Endothelial cell of umbilical vein (primary cell): Measurements from ENCODE around the gene TBCE. TPM values are rescaled to one million over a fixed set of nuclear protein-coding genes. Genes with fewer than 3 reads are reported as not detected.

ENCODE experiments used
- Bru-seq: library from RNA; stranded (reverse); fragments of 400-500 nt; gene quantifications from one replicate; lab custom pipeline; 2021; lab: Mats Ljungman, UMichigan
- BruChase-seq, 2 experiments: library from RNA; stranded (reverse); fragments of 400-500 nt; gene quantifications; one replicate each; lab custom pipeline; 2021; lab: Mats Ljungman, UMichigan
- BruUV-seq: library from RNA; stranded (reverse); fragments of 400-500 nt; replicated peaks from 2 replicates; lab custom pipeline; 2021; lab: Mats Ljungman, UMichigan
- CTCF ChIA-PET: fragments of 300-600, 350-600 bp; sonication (Branson Sonifier 250); formaldehyde crosslinking; loops from one replicate; lab custom pipeline; 2021; ENCODE audit warnings: antibody characterized with exemption, inconsistent platforms; lab: Charles Lee
- POLR2A ChIA-PET: fragments of 300-600, 350-600 bp; sonication (Branson Sonifier 250); formaldehyde crosslinking; loops from one replicate; lab custom pipeline; 2021; ENCODE audit warnings: antibody characterized with exemption, inconsistent platforms; lab: Charles Lee
- DNase-seq: peaks from one replicate; pipeline ENCODE4 v3.0.0-alpha.2; 2011; ENCODE audit warnings: low read depth, low spot score
- FAIRE-seq: peaks from 2 replicates; lab custom pipeline; 2011; peaks lifted over from hg19 to GRCh38; lab: Jason Lieb, UNC
- H2AFZ ChIP-seq: 2 replicates; pipeline ENCODE4 v1.6.0; 2012; ENCODE audit warnings: low read depth, low read length, control low read depth, inconsistent platforms
- H3K27ac ChIP-seq: 2 replicates; pipeline ENCODE4 v1.5.1; 2011; ENCODE audit warnings: low read depth, mild to moderate bottlenecking, control low read depth, low read length, moderate library complexity; ENCODE audit not compliant: insufficient read depth
- H3K27me3 ChIP-seq, 2 experiments: 2 replicates each; pipeline versions ENCODE4 v1.6.0 to v1.6.1; 2011; ENCODE audit warnings: low read length in 2 of 2, mixed read lengths in 1 of 2; ENCODE audit not compliant: control insufficient read depth in 2 of 2, insufficient read depth in 2 of 2
- H3K36me3 ChIP-seq, 2 experiments: 2 replicates in 1 of 2; 3 replicates in 1 of 2; pipeline ENCODE4 v1.5.1; 2011; ENCODE audit warnings: low read length in 2 of 2, mild to moderate bottlenecking in 1 of 2, moderate library complexity in 1 of 2; ENCODE audit not compliant: control insufficient read depth in 2 of 2, insufficient read depth in 2 of 2; ENCODE audit errors: extremely low read depth in 1 of 2
- H3K4me1 ChIP-seq: 3 replicates; pipeline ENCODE4 v1.5.1; 2011; ENCODE audit warnings: mild to moderate bottlenecking, low read length; ENCODE audit not compliant: control insufficient read depth, insufficient read depth; ENCODE audit errors: extremely low read depth
- H3K4me2 ChIP-seq: 2 replicates; pipeline ENCODE4 v1.6.1; 2011; ENCODE audit warnings: low read length, control low read depth, mixed read lengths; ENCODE audit not compliant: insufficient read depth
- H3K4me3 ChIP-seq, 3 experiments: fragments of 200-600 bp in 1 of 3; sonication (generic), shearing (Covaris generic) in 1 of 3; replicated peaks in 1 of 3; 2 replicates each; pipeline ENCODE4 v1.5.1; 2011 to 2016; ENCODE audit warnings: control low read depth in 3 of 3, low read length in 3 of 3, mild to moderate bottlenecking in 2 of 3, inconsistent platforms in 1 of 3, low read depth in 1 of 3, moderate library complexity in 1 of 3; ENCODE audit not compliant: insufficient read depth in 1 of 3
- H3K79me2 ChIP-seq: 2 replicates; pipeline ENCODE4 v1.6.0; 2012; ENCODE audit warnings: low read length, inconsistent platforms; ENCODE audit not compliant: control insufficient read depth, insufficient read depth
- H3K9ac ChIP-seq: replicated peaks from 2 replicates; pipeline ENCODE3; 2011; ENCODE audit warnings: low read length, control low read depth; ENCODE audit not compliant: insufficient read depth; ENCODE audit errors: extremely low read depth
- H3K9me1 ChIP-seq: replicated peaks from 3 replicates; pipeline ENCODE4 v1.6.0; 2011; ENCODE audit warnings: mild to moderate bottlenecking, low read length; ENCODE audit not compliant: control insufficient read depth, insufficient read depth; ENCODE audit errors: extremely low read depth
- H3K9me3 ChIP-seq: replicated peaks from 2 replicates; pipeline ENCODE4 v1.5.1; 2012; ENCODE audit warnings: low read length, inconsistent platforms; ENCODE audit not compliant: control insufficient read depth, insufficient read depth
- H4K20me1 ChIP-seq: replicated peaks from 2 replicates; pipeline ENCODE3; 2011; ENCODE audit warnings: mild to moderate bottlenecking, low read length; ENCODE audit not compliant: control insufficient read depth, insufficient read depth; ENCODE audit errors: extremely low read depth
- EZH2 ChIP-seq: IDR thresholded peaks from 2 replicates; pipeline ENCODE4 v1.6.1; 2012; ENCODE audit warnings: borderline replicate concordance, low read depth, mild to moderate bottlenecking, moderate library complexity, low read length, inconsistent platforms; ENCODE audit not compliant: severe bottlenecking
- FOS ChIP-seq: IDR thresholded peaks from 2 replicates; pipeline ENCODE4 v1.6.1; 2011; ENCODE audit warnings: mild to moderate bottlenecking, low read length, moderate library complexity, borderline replicate concordance; ENCODE audit not compliant: insufficient read depth
- GATA2 ChIP-seq: IDR thresholded peaks from 2 replicates; pipeline ENCODE4 v1.7.0; 2011; ENCODE audit warnings: low read depth, mild to moderate bottlenecking, moderate library complexity, mixed read lengths, low read length; ENCODE audit not compliant: insufficient read length, insufficient read depth
- JUN ChIP-seq: IDR thresholded peaks from 2 replicates; pipeline ENCODE4 v1.6.1; 2011; ENCODE audit warnings: borderline replicate concordance, low read depth; ENCODE audit not compliant: insufficient read length, insufficient read depth
- MYC ChIP-seq: IDR thresholded peaks from one replicate; pipeline ENCODE4 v1.6.1; 2011; ENCODE audit warnings: mild to moderate bottlenecking, low read depth, low read length
- POLR2A ChIP-seq: IDR thresholded peaks from 2 replicates; pipeline ENCODE4 v1.6.1; 2012; ENCODE audit warnings: low read depth, mild to moderate bottlenecking, control low read depth, low read length
- POLR2AphosphoS5 ChIP-seq: IDR thresholded peaks from 2 replicates; pipeline ENCODE4 v1.6.1; 2012; ENCODE audit warnings: low read depth, mild to moderate bottlenecking, control low read depth, low read length, moderate library complexity; ENCODE audit not compliant: insufficient read depth
- dilution Hi-C: fragments of 300-500 bp; cut with MboI; formaldehyde crosslinking; loops from one replicate; pipeline ENCODE4 v1.15.0; 2019; ENCODE audit warnings: low sequenced_read_pairs; ENCODE audit not compliant: extremely low pct_ligation_motif_present
- intact Hi-C: fragments of 100-400 bp; cut with micrococcal nuclease; formaldehyde crosslinking; loops from one replicate; pipeline ENCODE4 v1.10.0; 2022
- long read RNA-seq: library from polyadenylated mRNA; stranded (forward); transcript quantifications from one replicate; pipeline ENCODE4 v2.0.0, GENCODE V29; 2021
- polyA minus RNA-seq, 3 experiments: library from RNA; depleted of rRNA, polyadenylated mRNA; stranded (reverse); fragments of >200 nt; gene quantifications; 1 replicate in 1 of 3; 2 replicates in 2 of 3; pipeline ENCODE4 v1.2.3, GENCODE V29; 2011
- polyA plus RNA-seq, 4 experiments: library from polyadenylated mRNA; depleted of rRNA in 3 of 4; stranded (reverse) in 3 of 4; unstranded in 1 of 4; fragments of >200 nt; gene quantifications; 2 replicates each; pipeline versions ENCODE4 v1.2.1 to v1.2.3, GENCODE V29; 2011 to 2012; ENCODE audit warnings: missing spikeins in 1 of 4
- total RNA-seq: library from RNA; stranded (reverse); gene quantifications from 2 replicates; pipeline ENCODE4 v1.2.3, GENCODE V29; 2021
- TF ChIP-seq, protein P1 (sequence below), 2 donors: IDR thresholded peaks; 1 replicate in 1 of 2; 2 replicates in 1 of 2; pipeline ENCODE4 v1.5.1; 2011; ENCODE audit warnings: low read length in 2 of 2, mild to moderate bottlenecking in 2 of 2, moderate library complexity in 2 of 2, control low read depth in 1 of 2, inconsistent platforms in 1 of 2, low read depth in 1 of 2; ENCODE audit not compliant: insufficient read depth in 1 of 2; ENCODE audit errors: extremely low read depth in 1 of 2
- TF ChIP-seq, protein P2 (sequence below): IDR thresholded peaks from 2 replicates; pipeline ENCODE4 v1.6.1; 2011; ENCODE audit not compliant: insufficient read depth, insufficient read length

TBCE gene, protein sequence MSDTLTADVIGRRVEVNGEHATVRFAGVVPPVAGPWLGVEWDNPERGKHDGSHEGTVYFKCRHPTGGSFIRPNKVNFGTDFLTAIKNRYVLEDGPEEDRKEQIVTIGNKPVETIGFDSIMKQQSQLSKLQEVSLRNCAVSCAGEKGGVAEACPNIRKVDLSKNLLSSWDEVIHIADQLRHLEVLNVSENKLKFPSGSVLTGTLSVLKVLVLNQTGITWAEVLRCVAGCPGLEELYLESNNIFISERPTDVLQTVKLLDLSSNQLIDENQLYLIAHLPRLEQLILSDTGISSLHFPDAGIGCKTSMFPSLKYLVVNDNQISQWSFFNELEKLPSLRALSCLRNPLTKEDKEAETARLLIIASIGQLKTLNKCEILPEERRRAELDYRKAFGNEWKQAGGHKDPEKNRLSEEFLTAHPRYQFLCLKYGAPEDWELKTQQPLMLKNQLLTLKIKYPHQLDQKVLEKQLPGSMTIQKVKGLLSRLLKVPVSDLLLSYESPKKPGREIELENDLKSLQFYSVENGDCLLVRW
- total RNA-seq (28.6 and 32.6 TPM in 2 replicates), polyA plus RNA-seq (10.0 and 13.7 TPM in 2 replicates), polyA minus RNA-seq (16.7 and 23.0 TPM in 2 replicates), Bru-seq, nascent RNA (percentile 74 among the genes with signal in this experiment), BruChase-seq, experiment 1, labeled RNA remaining after a 6-hour chase (percentile 45 among the genes with signal in this experiment), BruChase-seq, experiment 2, labeled RNA remaining after a 2-hour chase (percentile 46 among the genes with signal in this experiment)
- 18.4 and 19.6 TPM in 2 replicates for polyA plus RNA-seq (2011; cell fraction: cytosol; rRNA removed)
- polyA plus RNA-seq (2011; cell fraction: nucleus; rRNA removed): 44.1 and 45.9 TPM in 2 replicates
- polyA plus RNA-seq (2012): 34.8 and 35.9 TPM in 2 replicates
- 9.3 TPM for polyA minus RNA-seq (2011; cell fraction: cytosol; rRNA and poly(A)+ RNA removed)
- 26.7 and 28.8 TPM in 2 replicates for polyA minus RNA-seq (2011; cell fraction: nucleus; rRNA and poly(A)+ RNA removed)
- long read RNA-seq, full-length matches to known transcripts: 26 of 37 reads
- long read RNA-seq, partial matches to known transcripts: 3 of 37 reads
- long read RNA-seq, other reads (novel, unspliced or antisense): 8 of 37 reads

DNA sequence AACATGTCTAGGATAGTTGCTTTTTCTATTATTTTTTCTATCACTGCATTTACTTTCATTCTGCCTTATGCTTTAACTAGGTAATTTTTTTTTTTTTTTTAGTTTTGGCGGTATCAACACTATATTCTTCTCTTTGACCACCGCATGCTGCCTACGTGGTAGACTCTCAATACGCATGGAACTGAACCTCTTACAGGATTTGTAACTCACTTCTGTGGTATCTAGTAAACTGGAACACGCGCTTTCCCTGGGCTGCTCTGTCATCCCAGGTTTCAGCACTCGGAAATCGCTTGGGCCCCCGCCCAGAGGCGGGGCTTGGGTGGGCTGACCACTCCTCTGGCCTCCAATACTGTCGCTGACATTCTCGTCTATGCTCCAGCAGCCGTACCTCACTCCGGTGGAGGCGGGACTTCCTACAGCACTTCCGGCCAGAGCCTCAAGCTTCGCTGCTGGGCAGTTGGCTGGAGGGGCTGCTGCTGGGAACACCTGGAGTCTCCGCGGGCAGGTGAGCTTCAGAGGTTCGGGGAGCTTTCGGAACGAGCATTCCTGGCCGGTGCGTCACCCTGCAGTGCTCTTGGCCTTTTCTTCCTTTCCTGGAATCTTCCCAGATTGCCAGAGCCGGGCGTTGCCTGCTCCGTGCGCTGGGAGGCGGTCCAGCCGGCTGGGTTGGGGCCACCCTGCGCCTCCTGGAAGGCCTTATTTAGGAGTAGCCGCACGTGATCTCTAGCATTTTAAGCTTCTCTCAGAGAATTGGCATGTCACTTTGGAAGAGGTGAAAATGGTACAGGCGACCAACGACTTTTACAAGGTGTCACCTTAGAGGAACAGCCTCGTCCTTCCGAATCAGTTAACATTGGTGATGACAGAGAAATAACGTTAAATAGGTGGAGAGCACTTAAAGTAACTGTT, at the start of gene TBCE:
TSS of gene TBCE (plus strand) at position 428 of the 909 bp plus-strand sequence. CDS start 12,623 bp downstream, outside the sequence.
- FAIRE-seq: peak; percentile 96
- Histone ChIP-seq H3K4me2 (peak within 1 kb of the TSS; percentile 78), H4K20me1 (no peaks in the 10 kb centered on the region), H3K36me3 (no peaks in the 10 kb centered on the region), H3K9me1 (no peaks in the 10 kb centered on the region), H3K27ac (peak within 1 kb of the TSS; percentile 4), H3K27me3 (no peaks in the 10 kb centered on the region), H3K4me1 (peaks cover 2% of the 10 kb centered on the region), H3K4me3 (peak within 1 kb of the TSS; percentile 22 to 84 (median 81)), H2AFZ (peak within 1 kb of the TSS; percentile 58), H3K9ac (peak within 1 kb of the TSS; percentile 61), H3K9me3 (no peaks in the 10 kb centered on the region), H3K79me2 (peaks cover 21% of the 10 kb centered on the region)
- peak; percentile 97 for DNase-seq
- BruUV-seq: TSS peak; percentile 51
- CTCF ChIA-PET: interaction anchor here (1.3 kb wide), 1 partner anchor 49 kb away, joined by 13 read pairs; no protein-coding TSS in a partner anchor
- no peak for TF ChIP-seq MYC
- TF ChIP-seq, protein P1, sequence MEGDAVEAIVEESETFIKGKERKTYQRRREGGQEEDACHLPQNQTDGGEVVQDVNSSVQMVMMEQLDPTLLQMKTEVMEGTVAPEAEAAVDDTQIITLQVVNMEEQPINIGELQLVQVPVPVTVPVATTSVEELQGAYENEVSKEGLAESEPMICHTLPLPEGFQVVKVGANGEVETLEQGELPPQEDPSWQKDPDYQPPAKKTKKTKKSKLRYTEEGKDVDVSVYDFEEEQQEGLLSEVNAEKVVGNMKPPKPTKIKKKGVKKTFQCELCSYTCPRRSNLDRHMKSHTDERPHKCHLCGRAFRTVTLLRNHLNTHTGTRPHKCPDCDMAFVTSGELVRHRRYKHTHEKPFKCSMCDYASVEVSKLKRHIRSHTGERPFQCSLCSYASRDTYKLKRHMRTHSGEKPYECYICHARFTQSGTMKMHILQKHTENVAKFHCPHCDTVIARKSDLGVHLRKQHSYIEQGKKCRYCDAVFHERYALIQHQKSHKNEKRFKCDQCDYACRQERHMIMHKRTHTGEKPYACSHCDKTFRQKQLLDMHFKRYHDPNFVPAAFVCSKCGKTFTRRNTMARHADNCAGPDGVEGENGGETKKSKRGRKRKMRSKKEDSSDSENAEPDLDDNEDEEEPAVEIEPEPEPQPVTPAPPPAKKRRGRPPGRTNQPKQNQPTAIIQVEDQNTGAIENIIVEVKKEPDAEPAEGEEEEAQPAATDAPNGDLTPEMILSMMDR (IDR thresholded peaks at IDR 0.05; ENCODE audit: extremely low read depth in 1 of 2, insufficient read depth in 1 of 2, low read depth in 1 of 2, low read length in 2 of 2): peak in 1 of 2 donors; percentile 14
- TF ChIP-seq FOS: no peak
- TF ChIP-seq EZH2: no peak
- peak; percentile 95 for TF ChIP-seq POLR2A
- TF ChIP-seq JUN: no peak
- TF ChIP-seq, protein P2, sequence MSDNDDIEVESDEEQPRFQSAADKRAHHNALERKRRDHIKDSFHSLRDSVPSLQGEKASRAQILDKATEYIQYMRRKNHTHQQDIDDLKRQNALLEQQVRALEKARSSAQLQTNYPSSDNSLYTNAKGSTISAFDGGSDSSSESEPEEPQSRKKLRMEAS: peak; percentile 49
- TF ChIP-seq GATA2: no peak
- peak; percentile 97 for TF ChIP-seq POLR2AphosphoS5
- dilution Hi-C loops (no loop called here), intact Hi-C loops (loop anchor here (1.0 kb wide), 3 partner anchors 39 to 136 kb away; partner anchors contain the start of genes ARID4B and GGPS1)
- POLR2A ChIA-PET: interaction anchor here (0.6 to 1.3 kb wide), 3 partner anchors 10 to 59 kb away, joined by 3 to 8 read pairs (median 3); partner anchors contain the start of genes ARID4B and GGPS1
